H1 (cell line): ENCODE data around the gene FTMT. TPM values are rescaled to one million over a fixed set of nuclear protein-coding genes. Genes with fewer than 3 reads are reported as not detected.

Experiments
- CTCF ChIA-PET: fragments of 300-600 bp; sonication (Branson Sonifier 250); formaldehyde crosslinking; loops from one replicate; lab custom pipeline; 2021; ENCODE audit not compliant: partially characterized antibody; lab: Charles Lee
- POLR2A ChIA-PET: fragments of 300-600 bp; sonication (Branson Sonifier 250); formaldehyde crosslinking; loops from one replicate; lab custom pipeline; 2021; ENCODE audit warnings: inconsistent platforms; ENCODE audit not compliant: partially characterized antibody; lab: Charles Lee
- DNase-seq, 2 experiments: peaks; one replicate each; pipeline versions ENCODE4 v3.0.0 to v3.0.0-alpha.2; 2010 to 2022; ENCODE audit warnings: low spot score in 2 of 2, low read depth in 1 of 2, mixed read lengths in 1 of 2
- FAIRE-seq: peaks from 2 replicates; lab custom pipeline; 2011; peaks lifted over from hg19 to GRCh38; lab: Jason Lieb, UNC
- H2AFZ ChIP-seq: 2 replicates; pipeline ENCODE4 v1.8.1; 2012; ENCODE audit warnings: low read length, inconsistent platforms
- H2AK5ac ChIP-seq: 2 replicates; pipeline ENCODE4 v1.6.1; 2013; ENCODE audit warnings: low read depth, low read length
- H2BK120ac ChIP-seq: replicated peaks from 2 replicates; pipeline ENCODE3; 2013; ENCODE audit warnings: low read depth, low read length, inconsistent platforms
- H2BK12ac ChIP-seq: 2 replicates; pipeline ENCODE4 v1.6.1; 2013; ENCODE audit warnings: low read depth, low read length
- H2BK15ac ChIP-seq: 2 replicates; pipeline ENCODE4 v1.6.1; 2013; ENCODE audit warnings: low read length
- H2BK20ac ChIP-seq: 2 replicates; pipeline ENCODE4 v1.6.1; 2013; ENCODE audit warnings: low read length
- H2BK5ac ChIP-seq: 2 replicates; pipeline ENCODE4 v1.6.1; 2013; ENCODE audit warnings: low read depth, low read length
- H3K14ac ChIP-seq: 2 replicates; pipeline ENCODE4 v1.6.1; 2013; ENCODE audit warnings: inconsistent platforms; ENCODE audit not compliant: insufficient read length
- H3K18ac ChIP-seq: 2 replicates; pipeline ENCODE4 v1.6.1; 2013; ENCODE audit warnings: low read length; ENCODE audit errors: extremely low read depth
- H3K23ac ChIP-seq: 2 replicates; pipeline ENCODE4 v1.6.1; 2013; ENCODE audit warnings: inconsistent platforms; ENCODE audit not compliant: insufficient read length
- H3K23me2 ChIP-seq: 2 replicates; pipeline ENCODE4 v1.6.1; 2013; ENCODE audit warnings: low read depth, low read length
- H3K27ac ChIP-seq: 2 replicates; pipeline ENCODE4 v1.6.1; 2011; ENCODE audit warnings: low read depth, low read length, inconsistent platforms
- H3K27me3 ChIP-seq, 4 experiments: replicated peaks in 1 of 4; 1 replicate in 1 of 4; 2 replicates in 3 of 4; pipeline versions ENCODE4 v1.6.1 to v1.8.1; 2011 to 2013; ENCODE audit warnings: low read length in 3 of 4, mild to moderate bottlenecking in 3 of 4, inconsistent platforms in 2 of 4, mixed read lengths in 2 of 4, moderate library complexity in 1 of 4; ENCODE audit not compliant: control insufficient read depth in 3 of 4, insufficient read depth in 3 of 4; ENCODE audit errors: extremely low read depth in 1 of 4
- H3K36me3 ChIP-seq, 4 experiments: 2 replicates each; pipeline versions ENCODE4 v1.6.1 to v1.8.1; 2011 to 2013; ENCODE audit warnings: mild to moderate bottlenecking in 4 of 4, low read length in 3 of 4, moderate library complexity in 2 of 4, control low read depth in 1 of 4, inconsistent platforms in 1 of 4; ENCODE audit not compliant: insufficient read depth in 4 of 4, control insufficient read depth in 2 of 4
- H3K4ac ChIP-seq: replicated peaks from 2 replicates; pipeline ENCODE3; 2013; ENCODE audit warnings: low read length, low read depth, mixed read lengths, inconsistent platforms; ENCODE audit not compliant: insufficient read length
- H3K4me1 ChIP-seq, 4 experiments: replicated peaks in 1 of 4; 1 replicate in 1 of 4; 2 replicates in 3 of 4; pipeline versions ENCODE4 v1.6.1 to v1.8.1; 2011 to 2013; ENCODE audit warnings: low read length in 3 of 4, inconsistent platforms in 2 of 4, mixed read lengths in 1 of 4; ENCODE audit not compliant: insufficient read depth in 4 of 4, control insufficient read depth in 3 of 4
- H3K4me2 ChIP-seq, 2 experiments: 2 replicates each; pipeline versions ENCODE4 v1.6.1 to v1.8.1; 2011 to 2013; ENCODE audit warnings: low read depth in 2 of 2, low read length in 2 of 2, control low read depth in 1 of 2, inconsistent platforms in 1 of 2, mild to moderate bottlenecking in 1 of 2; ENCODE audit not compliant: insufficient read depth in 1 of 2
- H3K4me3 ChIP-seq, 4 experiments: fragments of 200-600, 300-600 bp in 1 of 4; sonication (generic), shearing (Covaris generic), sonication (Bioruptor Twin) in 1 of 4; 2 replicates each; pipeline versions ENCODE4 v1.5.1 to v1.8.1; 2011 to 2016; ENCODE audit warnings: low read length in 4 of 4, low read depth in 3 of 4, control low read depth in 2 of 4, inconsistent platforms in 2 of 4, mild to moderate bottlenecking in 2 of 4, mixed read lengths in 1 of 4, moderate library complexity in 1 of 4; ENCODE audit not compliant: insufficient read depth in 2 of 4; ENCODE audit errors: extremely low read depth in 1 of 4
- H3K56ac ChIP-seq: replicated peaks from 2 replicates; pipeline ENCODE3; 2013; ENCODE audit warnings: low read depth, mild to moderate bottlenecking, mixed read lengths, low read length, inconsistent platforms; ENCODE audit not compliant: insufficient read length
- H3K79me1 ChIP-seq: 2 replicates; pipeline ENCODE4 v1.6.1; 2013; ENCODE audit warnings: low read depth, low read length, control low read depth
- H3K79me2 ChIP-seq, 2 experiments: 2 replicates each; pipeline versions ENCODE4 v1.6.1 to v1.8.1; 2012 to 2013; ENCODE audit warnings: low read length in 2 of 2, mild to moderate bottlenecking in 2 of 2, inconsistent platforms in 1 of 2; ENCODE audit not compliant: insufficient read depth in 2 of 2, control insufficient read depth in 1 of 2
- H3K9ac ChIP-seq, 4 experiments: replicated peaks in 1 of 4; 1 replicate in 1 of 4; 2 replicates in 3 of 4; pipeline versions ENCODE4 v1.6.1 to v1.8.1; 2011 to 2013; ENCODE audit warnings: low read depth in 3 of 4, low read length in 3 of 4, control low read depth in 2 of 4, mild to moderate bottlenecking in 2 of 4, moderate library complexity in 2 of 4, inconsistent platforms in 1 of 4; ENCODE audit errors: extremely low read depth in 1 of 4
- H3K9me3 ChIP-seq, 2 experiments: 2 replicates each; pipeline versions ENCODE4 v1.6.1 to v1.8.1; 2012 to 2013; ENCODE audit warnings: mild to moderate bottlenecking in 2 of 2, moderate library complexity in 2 of 2, control low read depth in 1 of 2, inconsistent platforms in 1 of 2, low read depth in 1 of 2, low read length in 1 of 2, mixed read lengths in 1 of 2; ENCODE audit not compliant: insufficient read depth in 2 of 2
- H4K20me1 ChIP-seq, 2 experiments: replicated peaks in 1 of 2; 2 replicates each; pipeline versions ENCODE3 to v1.8.1; 2011 to 2013; ENCODE audit warnings: inconsistent platforms in 2 of 2, low read length in 2 of 2, mild to moderate bottlenecking in 1 of 2; ENCODE audit not compliant: insufficient read depth in 2 of 2, control insufficient read depth in 1 of 2
- H4K5ac ChIP-seq: 2 replicates; pipeline ENCODE4 v1.6.1; 2013; ENCODE audit warnings: low read length, low read depth, mixed read lengths, inconsistent platforms; ENCODE audit not compliant: insufficient read length
- H4K8ac ChIP-seq: 2 replicates; pipeline ENCODE4 v1.8.0; 2013; ENCODE audit warnings: mild to moderate bottlenecking, moderate library complexity, low read length, inconsistent platforms; ENCODE audit not compliant: insufficient read depth; ENCODE audit errors: extremely low read depth
- H4K91ac ChIP-seq: replicated peaks from 2 replicates; pipeline ENCODE3; 2013; ENCODE audit warnings: low read length, mixed read lengths, inconsistent platforms; ENCODE audit not compliant: insufficient read length
- CBX8 ChIP-seq: fragments of 300-800, 300-1000 bp; sonication (generic); IDR thresholded peaks from 2 replicates; pipeline ENCODE4 v1.7.1; 2016; ENCODE audit warnings: low read depth, low read length, borderline replicate concordance
- CTCF ChIP-seq, 3 experiments: IDR thresholded peaks; 1 replicate in 2 of 3; 2 replicates in 1 of 3; pipeline versions ENCODE4 v1.5.1 to v1.6.1; 2011; ENCODE audit warnings: low read length in 3 of 3, mild to moderate bottlenecking in 3 of 3, inconsistent platforms in 2 of 3, low read depth in 1 of 3, moderate library complexity in 1 of 3; ENCODE audit not compliant: insufficient read depth in 1 of 3; ENCODE audit errors: control extremely low read depth in 1 of 3
- EGR1 ChIP-seq: IDR thresholded peaks from 2 replicates; pipeline ENCODE4 v1.6.1; 2011; ENCODE audit warnings: low read depth, low read length, borderline replicate concordance
- RAD21 ChIP-seq, 2 experiments: IDR thresholded peaks in 1 of 2; conservative IDR thresholded peaks in 1 of 2; 2 replicates each; pipeline ENCODE4 v1.6.1; 2011; ENCODE audit warnings: low read depth in 2 of 2, low read length in 2 of 2, improper control_type of control experiment in 1 of 2, inconsistent platforms in 1 of 2, mild to moderate bottlenecking in 1 of 2, moderate library complexity in 1 of 2
- TCF12 ChIP-seq: IDR thresholded peaks from 2 replicates; pipeline ENCODE4 v1.6.1; 2011; ENCODE audit warnings: low read depth, mild to moderate bottlenecking, low read length
- YY1 ChIP-seq: IDR thresholded peaks from 2 replicates; pipeline ENCODE4 v1.6.1; 2011; ENCODE audit warnings: low read depth, mild to moderate bottlenecking, low read length
- WGBS, 2 experiments: shearing (Covaris generic) in 1 of 2; methylation state at CpG; one replicate each; pipeline versions ENCODE4 v1.1.6 to v1.1.7; 2013 to 2015; ENCODE audit warnings: low lambda C conversion rate in 2 of 2, mixed read lengths in 2 of 2, inconsistent platforms in 1 of 2, low coverage in 1 of 2, missing lambda C conversion rate in 1 of 2; ENCODE audit not compliant: insufficient replicate concordance in 2 of 2, insufficient coverage in 1 of 2, insufficient read length in 1 of 2; ENCODE audit errors: extremely low coverage in 1 of 2, missing lambda C conversion rate in 1 of 2; 5-methylcytosine and 5-hydroxymethylcytosine counted together
- polyA plus RNA-seq, 7 experiments: library from polyadenylated mRNA; depleted of rRNA in 3 of 7; stranded (reverse) in 5 of 7; unstranded in 2 of 7; fragments of >200 nt in 5 of 7; fragments of 200-250 nt in 2 of 7; gene quantifications; 1 replicate in 5 of 7; 2 replicates in 1 of 7; 4 replicates in 1 of 7; pipeline versions ENCODE4 v1.2.1 to v1.2.3, GENCODE V29; 2011 to 2013; ENCODE audit warnings: missing spikeins in 2 of 7, mixed read lengths in 2 of 7
- total RNA-seq: library from RNA; stranded (reverse); fragmentation: NEBNext Ultra II Directional; extraction: Animal tissue kit (Norgen Biotek cat#: 25700); gene quantifications from 2 replicates; pipeline ENCODE4 v1.2.1, GENCODE V29; 2021

FTMT gene
- total and polyA plus RNA-seq, 2 of the 8 experiments (the other 6 are each of a cell fraction or from before 2014, with no cell fraction given) = not detected

GRCh38 chr5:121870489-121870888 lies 18.8 kb downstream of the FTMT start:
- Histone ChIP-seq H2BK15ac (no peak overlapping the region), H3K9ac (no peak overlapping the region), H2AFZ (no peak overlapping the region), H2BK5ac (no peak overlapping the region), H3K27ac (no peak overlapping the region), H4K5ac (no peak overlapping the region)
- DNase-seq = no peak
- no peak for TF ChIP-seq YY1
- TF ChIP-seq EGR1 = no peak
- TF ChIP-seq RAD21 (IDR thresholded peaks at IDR 0.05 in 1 of 2, conservative IDR thresholded peaks at IDR 0.05 in 1 of 2; ENCODE audit: low read depth in 2 of 2, low read length in 2 of 2) = peak; percentile 70 to 78
- TF ChIP-seq TCF12 = no peak
- TF ChIP-seq CTCF (IDR thresholded peaks at IDR 0.05; ENCODE audit: control extremely low read depth in 1 of 3, insufficient read depth in 1 of 3, low read depth in 1 of 3, low read length in 3 of 3) = peak in 1 of 3 experiments; percentile 18; a peak in 1 of 4 replicates
- TF ChIP-seq CBX8 = no peak
- TF ChIP-seq, all 59 proteins: peak for 2
- ChIA-PET POLR2A (no interaction called here), CTCF (interaction anchor here (0.6 to 1.4 kb wide), 3 partner anchors 79 to 1102 kb away, joined by 3 to 5 read pairs (median 4); no protein-coding TSS in a partner anchor)
- Histone ChIP-seq H3K4me1 (no peaks in the 10 kb centered on the region), H2BK12ac (no peak overlapping the region), H3K79me2 (no peaks in the 10 kb centered on the region), H4K91ac (no peak overlapping the region), H2BK120ac (no peak overlapping the region), H3K4ac (no peak overlapping the region), H3K23me2 (no peaks in the 10 kb centered on the region), H4K8ac (no peak overlapping the region), H3K79me1 (no peaks in the 10 kb centered on the region), H3K4me2 (no peak overlapping the region), H3K14ac (no peak overlapping the region), H3K56ac (no peak overlapping the region), H4K20me1 (no peaks in the 10 kb centered on the region), H2AK5ac (no peak overlapping the region), H3K36me3 (no peaks in the 10 kb centered on the region), H3K23ac (no peak overlapping the region), H3K18ac (no peak overlapping the region), H3K9me3 (no peaks in the 10 kb centered on the region), H3K4me3 (no peak overlapping the region), H3K27me3 (no peaks in the 10 kb centered on the region), H2BK20ac (no peak overlapping the region)
- 63% methylated on average over 2 of the region's 2 CpGs; no CpG with 5 or more reads in 1 of the 2 experiments for whole genome bisulfite sequencing, 2 experiments
- FAIRE-seq = peak; percentile 24
